IMR-90 (cell line): ENCODE data around the gene NCR2. TPM values are rescaled to one million over a fixed set of nuclear protein-coding genes. Genes with fewer than 3 reads are reported as not detected.

ENCODE experiments used
- ATAC-seq: fragments of 200-7000 bp; cut with Tn5 transposase; 2 replicates; pipeline ENCODE4 v1.9.1; 2020; ENCODE audit warnings: low read depth, mild to moderate bottlenecking, moderate library complexity
- BruUV-seq: library from RNA; stranded (reverse); fragments of 400-500 nt; replicated peaks from 2 replicates; lab custom pipeline; 2021; lab: Mats Ljungman, UMichigan
- CTCF ChIA-PET: fragments of 300-600 bp; formaldehyde crosslinking; extraction: SDS; loops from one replicate; lab custom pipeline; 2021; ENCODE audit warnings: antibody characterized with exemption; lab: Yijun Ruan, JAX
- POLR2A ChIA-PET: fragments of 300-600 bp; sonication (Branson Sonifier 250); formaldehyde crosslinking; loops from one replicate; lab custom pipeline; 2022; ENCODE audit warnings: antibody characterized with exemption; ENCODE audit not compliant: unreplicated experiment; lab: Charles Lee
- DNase-seq: peaks from one replicate; pipeline ENCODE4 v3.0.0; 2013
- H2AFZ ChIP-seq: replicated peaks from 2 replicates; pipeline ENCODE3; 2013; ENCODE audit warnings: low read length, mild to moderate bottlenecking; ENCODE audit not compliant: poor library complexity
- H2AK5ac ChIP-seq: 2 replicates; pipeline ENCODE4 v1.6.1; 2013; ENCODE audit warnings: low read depth, low read length, inconsistent platforms
- H2AK9ac ChIP-seq: replicated peaks from 2 replicates; pipeline ENCODE3; 2013; ENCODE audit warnings: mild to moderate bottlenecking, low read depth, low read length, moderate library complexity; ENCODE audit not compliant: poor library complexity
- H2BK120ac ChIP-seq: 2 replicates; pipeline ENCODE4 v1.6.1; 2013; ENCODE audit warnings: low read depth, low read length, inconsistent platforms
- H2BK15ac ChIP-seq: 3 replicates; pipeline ENCODE4 v1.6.1; 2013; ENCODE audit warnings: low read depth, low read length, inconsistent platforms
- H2BK20ac ChIP-seq: 2 replicates; pipeline ENCODE4 v1.6.1; 2013; ENCODE audit warnings: low read depth, mild to moderate bottlenecking, inconsistent platforms, low read length, moderate library complexity
- H2BK5ac ChIP-seq: 2 replicates; pipeline ENCODE4 v1.6.1; 2013; ENCODE audit warnings: mild to moderate bottlenecking, low read depth, low read length, inconsistent platforms; ENCODE audit not compliant: poor library complexity, severe bottlenecking
- H3K14ac ChIP-seq: replicated peaks from 2 replicates; pipeline ENCODE4 v1.6.1; 2013; ENCODE audit warnings: low read depth, low read length, inconsistent platforms
- H3K18ac ChIP-seq: 2 replicates; pipeline ENCODE4 v1.6.1; 2013; ENCODE audit warnings: low read depth, low read length, control low read depth
- H3K23ac ChIP-seq: 2 replicates; pipeline ENCODE4 v1.6.1; 2013; ENCODE audit warnings: low read depth, low read length, inconsistent platforms
- H3K27ac ChIP-seq: 2 replicates; pipeline ENCODE4 v1.5.1; 2013; ENCODE audit warnings: mild to moderate bottlenecking, control low read depth, low read length; ENCODE audit not compliant: insufficient read depth
- H3K27me3 ChIP-seq: 2 replicates; pipeline ENCODE4 v1.6.1; 2013; ENCODE audit warnings: low read length; ENCODE audit not compliant: control insufficient read depth, insufficient read depth
- H3K36me3 ChIP-seq: 2 replicates; pipeline ENCODE4 v1.6.1; 2013; ENCODE audit warnings: low read length, mixed read lengths; ENCODE audit not compliant: control insufficient read depth, insufficient read depth
- H3K4ac ChIP-seq: 2 replicates; pipeline ENCODE4 v1.6.1; 2013; ENCODE audit warnings: low read depth, low read length, inconsistent platforms
- H3K4me1 ChIP-seq: 2 replicates; pipeline ENCODE4 v1.6.1; 2013; ENCODE audit warnings: low read length, mixed read lengths; ENCODE audit not compliant: control insufficient read depth, insufficient read depth
- H3K4me2 ChIP-seq: 2 replicates; pipeline ENCODE4 v1.6.1; 2013; ENCODE audit warnings: low read depth, mild to moderate bottlenecking, control low read depth, low read length, moderate library complexity
- H3K4me3 ChIP-seq: 2 replicates; pipeline ENCODE4 v1.5.1; 2013; ENCODE audit warnings: low read depth, mild to moderate bottlenecking, control low read depth, low read length, moderate library complexity; ENCODE audit not compliant: insufficient read depth
- H3K56ac ChIP-seq: 2 replicates; pipeline ENCODE4 v1.6.1; 2013; ENCODE audit warnings: low read length, inconsistent platforms; ENCODE audit not compliant: insufficient read depth; ENCODE audit errors: extremely low read depth
- H3K79me1 ChIP-seq, 2 experiments: 2 replicates each; pipeline ENCODE4 v1.6.1; 2013; ENCODE audit warnings: low read length in 2 of 2, inconsistent platforms in 1 of 2, low read depth in 1 of 2
- H3K9ac ChIP-seq: 2 replicates; pipeline ENCODE4 v1.6.1; 2013; ENCODE audit warnings: low read depth, low read length, control low read depth
- H3K9me1 ChIP-seq: 2 replicates; pipeline ENCODE4 v1.6.1; 2013; ENCODE audit warnings: low read length, inconsistent platforms; ENCODE audit not compliant: insufficient read depth
- H3K9me3 ChIP-seq: 2 replicates; pipeline ENCODE4 v1.6.1; 2013; ENCODE audit warnings: low read length; ENCODE audit not compliant: control insufficient read depth, insufficient read depth
- H4K20me1 ChIP-seq: 2 replicates; pipeline ENCODE4 v1.6.1; 2013; ENCODE audit warnings: low read length, inconsistent platforms; ENCODE audit not compliant: insufficient read depth
- H4K5ac ChIP-seq: 2 replicates; pipeline ENCODE4 v1.6.1; 2013; ENCODE audit warnings: mild to moderate bottlenecking, low read depth, low read length, control low read depth
- H4K8ac ChIP-seq, 2 experiments: 2 replicates each; pipeline ENCODE4 v1.6.1; 2013; ENCODE audit warnings: low read depth in 2 of 2, low read length in 2 of 2, control low read depth in 1 of 2, inconsistent platforms in 1 of 2
- H4K91ac ChIP-seq: 2 replicates; pipeline ENCODE4 v1.6.1; 2013; ENCODE audit warnings: low read depth, low read length, inconsistent platforms; ENCODE audit not compliant: insufficient read depth
- BHLHE40 ChIP-seq: fragments of 150-350 bp; IDR thresholded peaks from 2 replicates; pipeline ENCODE4 v1.6.1; 2016; ENCODE audit warnings: mild to moderate bottlenecking, low read depth, low read length
- RFX5 ChIP-seq: IDR thresholded peaks from 2 replicates; pipeline ENCODE4 v1.8.0; 2012; ENCODE audit warnings: low read depth, mild to moderate bottlenecking, low read length, moderate library complexity
- SMC3 ChIP-seq: fragments of 150-350 bp; IDR thresholded peaks from 2 replicates; pipeline ENCODE4 v1.6.1; 2016; ENCODE audit warnings: low read depth, mild to moderate bottlenecking, antibody characterized with exemption, low read length, moderate library complexity
- WGBS, 2 experiments: methylation state at CpG; one replicate each; pipeline versions ENCODE4 v1.1.5 to v1.1.7; 2013; ENCODE audit warnings: missing lambda C conversion rate in 2 of 2; ENCODE audit not compliant: insufficient read length in 1 of 2; ENCODE audit errors: extremely low coverage in 2 of 2; 5-methylcytosine and 5-hydroxymethylcytosine counted together
- dilution Hi-C: fragments of 300-500 bp; cut with HindIII; formaldehyde crosslinking; loops from one replicate; pipeline ENCODE4 v1.14.3; 2018; ENCODE audit warnings: low sequenced_read_pairs; ENCODE audit not compliant: unreplicated experiment
- in situ Hi-C: fragments of 300-500 bp; cut with MboI; formaldehyde crosslinking; loops from 3 replicates; pipeline ENCODE4 v1.14.3; 2019; ENCODE audit warnings: low sequenced_read_pairs, inconsistent platforms, mixed read lengths
- intact Hi-C: fragments of 100-400 bp; cut with micrococcal nuclease; formaldehyde crosslinking; loops from 2 replicates; pipeline ENCODE4 v1.10.0; 2022
- polyA plus RNA-seq, 3 experiments: library from polyadenylated mRNA; depleted of rRNA; stranded (reverse); fragments of >200 nt; gene quantifications; 2 replicates each; pipeline ENCODE4 v1.2.3, GENCODE V29; 2012; ENCODE audit warnings: low replicate concordance in 1 of 3
- total RNA-seq: library from RNA; depleted of rRNA; stranded (reverse); fragments of >200 nt; gene quantifications from 2 replicates; pipeline ENCODE4 v1.2.3, GENCODE V29; 2012
- TF ChIP-seq, protein P1 (sequence below): conservative IDR thresholded peaks from 2 replicates; pipeline ENCODE4 v1.5.1; 2012; ENCODE audit warnings: mild to moderate bottlenecking, low read depth, low read length, improper control_type of control experiment

The NCR2 gene
- total and polyA plus RNA-seq, 2 of the 4 experiments (the other 2 are of a cell fraction): not detected

DNA sequence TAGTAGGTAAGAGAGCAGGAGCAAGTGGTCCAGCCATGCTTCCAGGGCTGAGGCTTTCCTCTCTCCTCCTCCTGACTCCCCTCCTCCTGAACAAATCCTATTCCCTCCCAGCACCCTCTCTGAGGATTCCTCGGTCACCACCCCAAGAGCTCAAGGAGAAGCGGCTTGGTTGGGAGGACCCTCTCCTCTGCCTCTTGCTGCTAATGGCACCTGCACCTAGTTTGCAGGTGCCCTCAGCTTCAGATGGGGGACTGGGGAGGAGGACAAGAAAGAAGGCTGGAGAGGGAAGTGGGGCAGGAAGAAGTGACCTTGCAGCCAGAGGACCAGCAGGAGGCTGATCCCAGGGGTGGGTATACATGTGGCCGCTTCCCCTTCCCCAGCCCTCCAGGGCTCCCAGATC lies 17.5 kb downstream of the NCR2 start:
- Histone ChIP-seq H4K5ac (no peak overlapping the region), H3K27me3 (peaks cover 22% of the 10 kb centered on the region), H3K4me3 (no peak overlapping the region), H4K91ac (no peak overlapping the region), H2AK9ac (no peak overlapping the region), H4K20me1 (no peaks in the 10 kb centered on the region), H3K9me1 (no peaks in the 10 kb centered on the region), H3K4me1 (no peaks in the 10 kb centered on the region), H2BK15ac (no peak overlapping the region), H2AK5ac (no peak overlapping the region), H2AFZ (no peak overlapping the region), H3K23ac (no peak overlapping the region), H4K8ac (no peak overlapping the region), H3K56ac (no peak overlapping the region), H3K27ac (no peak overlapping the region), H3K36me3 (no peaks in the 10 kb centered on the region), H2BK5ac (no peak overlapping the region), H2BK20ac (no peak overlapping the region), H3K4me2 (no peak overlapping the region), H3K18ac (no peak overlapping the region), H3K14ac (no peak overlapping the region), H3K79me1 (no peaks in the 10 kb centered on the region), H2BK120ac (no peak overlapping the region), H3K9me3 (peaks cover 3% of the 10 kb centered on the region; the same call in 1 of the 2 replicates), H3K4ac (no peak overlapping the region), H3K9ac (no peak overlapping the region)
- DNase-seq (no peak), ATAC-seq (no peak)
- in situ Hi-C loops: no loop called here
- TF ChIP-seq BHLHE40 (no peak), RFX5 (no peak), SMC3 (no peak)
- TF ChIP-seq, protein P1, sequence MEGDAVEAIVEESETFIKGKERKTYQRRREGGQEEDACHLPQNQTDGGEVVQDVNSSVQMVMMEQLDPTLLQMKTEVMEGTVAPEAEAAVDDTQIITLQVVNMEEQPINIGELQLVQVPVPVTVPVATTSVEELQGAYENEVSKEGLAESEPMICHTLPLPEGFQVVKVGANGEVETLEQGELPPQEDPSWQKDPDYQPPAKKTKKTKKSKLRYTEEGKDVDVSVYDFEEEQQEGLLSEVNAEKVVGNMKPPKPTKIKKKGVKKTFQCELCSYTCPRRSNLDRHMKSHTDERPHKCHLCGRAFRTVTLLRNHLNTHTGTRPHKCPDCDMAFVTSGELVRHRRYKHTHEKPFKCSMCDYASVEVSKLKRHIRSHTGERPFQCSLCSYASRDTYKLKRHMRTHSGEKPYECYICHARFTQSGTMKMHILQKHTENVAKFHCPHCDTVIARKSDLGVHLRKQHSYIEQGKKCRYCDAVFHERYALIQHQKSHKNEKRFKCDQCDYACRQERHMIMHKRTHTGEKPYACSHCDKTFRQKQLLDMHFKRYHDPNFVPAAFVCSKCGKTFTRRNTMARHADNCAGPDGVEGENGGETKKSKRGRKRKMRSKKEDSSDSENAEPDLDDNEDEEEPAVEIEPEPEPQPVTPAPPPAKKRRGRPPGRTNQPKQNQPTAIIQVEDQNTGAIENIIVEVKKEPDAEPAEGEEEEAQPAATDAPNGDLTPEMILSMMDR: no peak
- BruUV-seq: no TSS peak
- dilution Hi-C loops: no loop called here
- ChIA-PET CTCF (interaction anchor here (0.6 kb wide), 1 partner anchor 405 kb away, joined by 3 read pairs; no protein-coding TSS in a partner anchor), POLR2A (no interaction called here)
- no CpG with 5 or more reads among the region's 3 CpGs for WGBS, 2 experiments
- intact Hi-C loops: no loop called here
